ENCODE measurements around the gene TPI1.

Gene TPI1

DNA sequence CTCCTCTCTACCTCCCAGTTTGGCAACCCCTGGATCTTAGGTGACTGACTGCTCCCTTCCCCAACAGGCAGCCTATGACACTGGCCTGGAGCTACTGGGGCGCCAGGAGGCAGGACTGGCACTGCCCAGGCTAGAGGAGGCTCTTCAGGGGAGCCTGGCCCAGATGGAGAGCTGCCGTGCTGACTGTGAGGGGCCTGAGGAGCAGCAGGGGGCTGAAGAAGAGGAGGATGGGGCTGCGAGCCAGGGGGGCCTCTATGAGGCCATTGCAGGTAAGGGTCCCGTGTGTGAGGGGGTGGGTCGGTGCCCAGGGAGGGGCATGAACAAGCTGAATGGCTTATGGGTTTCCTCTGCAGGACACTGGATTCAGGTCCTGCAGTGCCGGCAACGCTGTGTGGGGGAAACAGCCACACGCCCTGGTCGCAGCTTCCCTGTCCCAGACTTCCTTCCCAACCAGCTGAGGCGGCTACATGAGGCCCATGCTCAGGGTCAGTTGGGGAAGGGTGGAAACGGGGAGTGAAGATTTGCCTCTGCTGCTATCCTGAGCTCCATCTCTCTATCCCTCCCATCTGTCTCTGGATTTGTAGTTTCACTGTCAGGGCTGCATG, 36.9 kb upstream of the TPI1 start:
- Histone ChIP-seq H3K4me3 (ENCODE audit: low read length) (no peak overlapping the region), H3K36me3 (ENCODE audit: control insufficient read depth, low read length) (no peaks in the 10 kb centered on the region), H3K4me1 (ENCODE audit: control insufficient read depth, low read length) (peaks cover 21% of the 10 kb centered on the region), H3F3A (ENCODE audit: control insufficient read depth, insufficient read depth) (no peaks in the 10 kb centered on the region), H3K27ac (ENCODE audit: low read depth, low read length) (no peak overlapping the region), H3K27me3 (ENCODE audit: control insufficient read depth, low read length) (peaks cover 75% of the 10 kb centered on the region), H3K79me2 (ENCODE audit: control insufficient read depth, low read length) (no peaks in the 10 kb centered on the region), H3K9me2 (replicated peaks; ENCODE audit: control insufficient read depth, low read length) (no peaks in the 10 kb centered on the region), H3K9me3 (ENCODE audit: control insufficient read depth, insufficient read depth, low read length) (no peaks in the 10 kb centered on the region), H4K20me1 (ENCODE audit: control insufficient read depth, insufficient read depth, low read depth, low read length) (no peaks in the 10 kb centered on the region), H3K4me2 (ENCODE audit: low read length) (no peak overlapping the region)
- no peak for TF ChIP-seq EZH2phosphoT487 (IDR thresholded peaks at IDR 0.05; ENCODE audit: borderline replicate concordance, low read length)
- TF ChIP-seq, protein P1, sequence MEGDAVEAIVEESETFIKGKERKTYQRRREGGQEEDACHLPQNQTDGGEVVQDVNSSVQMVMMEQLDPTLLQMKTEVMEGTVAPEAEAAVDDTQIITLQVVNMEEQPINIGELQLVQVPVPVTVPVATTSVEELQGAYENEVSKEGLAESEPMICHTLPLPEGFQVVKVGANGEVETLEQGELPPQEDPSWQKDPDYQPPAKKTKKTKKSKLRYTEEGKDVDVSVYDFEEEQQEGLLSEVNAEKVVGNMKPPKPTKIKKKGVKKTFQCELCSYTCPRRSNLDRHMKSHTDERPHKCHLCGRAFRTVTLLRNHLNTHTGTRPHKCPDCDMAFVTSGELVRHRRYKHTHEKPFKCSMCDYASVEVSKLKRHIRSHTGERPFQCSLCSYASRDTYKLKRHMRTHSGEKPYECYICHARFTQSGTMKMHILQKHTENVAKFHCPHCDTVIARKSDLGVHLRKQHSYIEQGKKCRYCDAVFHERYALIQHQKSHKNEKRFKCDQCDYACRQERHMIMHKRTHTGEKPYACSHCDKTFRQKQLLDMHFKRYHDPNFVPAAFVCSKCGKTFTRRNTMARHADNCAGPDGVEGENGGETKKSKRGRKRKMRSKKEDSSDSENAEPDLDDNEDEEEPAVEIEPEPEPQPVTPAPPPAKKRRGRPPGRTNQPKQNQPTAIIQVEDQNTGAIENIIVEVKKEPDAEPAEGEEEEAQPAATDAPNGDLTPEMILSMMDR (IDR thresholded peaks at IDR 0.05; ENCODE audit: low read depth, low read length, poor library complexity, severe bottlenecking), result no peak

DNA sequence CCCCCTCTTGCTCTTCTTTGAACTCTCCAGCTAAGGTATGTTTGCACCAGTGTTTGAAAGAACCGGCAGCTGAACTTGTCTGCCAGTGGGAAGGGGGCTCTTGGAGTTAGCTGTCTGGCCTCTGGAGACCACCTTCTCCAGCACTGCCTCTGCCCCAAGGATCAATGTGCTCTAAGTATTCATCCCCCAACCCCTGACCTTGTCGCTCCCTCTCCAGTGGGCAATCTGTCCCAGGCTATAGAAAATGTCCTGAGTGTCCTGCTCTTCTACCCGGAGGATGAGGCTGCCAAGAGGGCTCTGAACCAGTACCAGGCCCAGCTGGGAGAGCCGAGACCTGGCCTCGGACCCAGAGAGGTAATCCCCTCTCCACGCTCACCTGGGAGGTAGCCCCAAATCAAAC, 36.3 kb upstream of the TPI1 start:
- Histone ChIP-seq H3K4me3 (ENCODE audit: low read length) (no peak overlapping the region), H3K9me2 (replicated peaks; ENCODE audit: control insufficient read depth, low read length) (no peaks in the 10 kb centered on the region), H3K27ac (ENCODE audit: low read depth, low read length) (no peak overlapping the region), H3F3A (ENCODE audit: control insufficient read depth, insufficient read depth) (no peaks in the 10 kb centered on the region), H3K9me3 (ENCODE audit: control insufficient read depth, insufficient read depth, low read length) (no peaks in the 10 kb centered on the region), H3K4me1 (ENCODE audit: control insufficient read depth, low read length) (peaks cover 26% of the 10 kb centered on the region), H3K4me2 (ENCODE audit: low read length) (no peak overlapping the region), H4K20me1 (ENCODE audit: control insufficient read depth, insufficient read depth, low read depth, low read length) (no peaks in the 10 kb centered on the region), H3K27me3 (ENCODE audit: control insufficient read depth, low read length) (peaks cover 69% of the 10 kb centered on the region), H3K79me2 (ENCODE audit: control insufficient read depth, low read length) (no peaks in the 10 kb centered on the region), H3K36me3 (ENCODE audit: control insufficient read depth, low read length) (no peaks in the 10 kb centered on the region)
- TF ChIP-seq, protein P1 (IDR thresholded peaks at IDR 0.05; ENCODE audit: low read depth, low read length, poor library complexity, severe bottlenecking), result no peak
- TF ChIP-seq EZH2phosphoT487 (IDR thresholded peaks at IDR 0.05; ENCODE audit: borderline replicate concordance, low read length), result no peak

DNA sequence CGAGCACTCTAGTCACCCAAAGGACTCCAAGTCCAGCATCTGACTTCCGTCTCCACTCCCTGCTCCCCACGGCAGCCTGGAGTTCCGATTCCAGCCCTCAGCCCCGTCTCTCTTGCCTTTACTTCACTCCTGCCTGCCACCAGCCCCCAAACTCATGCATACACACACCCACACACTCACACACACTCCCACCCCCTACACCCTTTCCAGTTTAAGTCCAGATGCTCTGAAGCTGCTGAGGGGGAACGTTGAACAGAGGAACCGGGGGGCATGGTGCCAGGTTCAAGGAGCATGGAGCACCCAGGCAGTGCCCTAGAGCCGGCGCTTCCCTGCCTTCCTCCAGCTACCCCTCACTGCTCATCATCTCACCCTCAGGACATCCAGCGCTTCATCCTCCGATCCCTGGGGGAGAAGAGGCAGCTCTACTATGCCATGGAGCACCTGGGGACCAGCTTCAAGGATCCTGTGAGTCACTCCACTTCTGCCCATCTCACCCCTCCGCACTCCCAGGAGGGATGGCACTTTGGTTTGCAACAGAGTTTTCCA, 35.8 kb upstream of the TPI1 start:
- no peak overlapping the region for H3K4me2 ChIP-seq (ENCODE audit: low read length)
- no peak overlapping the region for H3K4me3 ChIP-seq (ENCODE audit: low read length)
- H3K4me1 ChIP-seq (ENCODE audit: control insufficient read depth, low read length), result peaks cover 27% of the 10 kb centered on the region
- H3K79me2 ChIP-seq (ENCODE audit: control insufficient read depth, low read length), result no peaks in the 10 kb centered on the region
- H3K9me3 ChIP-seq (ENCODE audit: control insufficient read depth, insufficient read depth, low read length), result no peaks in the 10 kb centered on the region
- H3K9me2 ChIP-seq (replicated peaks; ENCODE audit: control insufficient read depth, low read length), result no peaks in the 10 kb centered on the region
- TF ChIP-seq, protein P1 (IDR thresholded peaks at IDR 0.05; ENCODE audit: low read depth, low read length, poor library complexity, severe bottlenecking), result no peak
- TF ChIP-seq EZH2phosphoT487 (IDR thresholded peaks at IDR 0.05; ENCODE audit: borderline replicate concordance, low read length), result no peak
- H3F3A ChIP-seq (ENCODE audit: control insufficient read depth, insufficient read depth), result no peaks in the 10 kb centered on the region
- no peak overlapping the region for H3K27ac ChIP-seq (ENCODE audit: low read depth, low read length)
- H3K27me3 ChIP-seq (ENCODE audit: control insufficient read depth, low read length), result peaks cover 64% of the 10 kb centered on the region
- no peaks in the 10 kb centered on the region for H3K36me3 ChIP-seq (ENCODE audit: control insufficient read depth, low read length)
- H4K20me1 ChIP-seq (ENCODE audit: control insufficient read depth, insufficient read depth, low read depth, low read length), result no peaks in the 10 kb centered on the region

Data from DOHH2 (cell line).